ENCODE data around the gene PTCHD1. TPM values are rescaled to one million over a fixed set of nuclear protein-coding genes. Genes with fewer than 3 reads are reported as not detected.

The PTCHD1 gene
- total and polyA plus RNA-seq, 10 of the 15 experiments (the other 5 are each of a cell fraction or from before 2014, with no cell fraction given) = not detected

DNA sequence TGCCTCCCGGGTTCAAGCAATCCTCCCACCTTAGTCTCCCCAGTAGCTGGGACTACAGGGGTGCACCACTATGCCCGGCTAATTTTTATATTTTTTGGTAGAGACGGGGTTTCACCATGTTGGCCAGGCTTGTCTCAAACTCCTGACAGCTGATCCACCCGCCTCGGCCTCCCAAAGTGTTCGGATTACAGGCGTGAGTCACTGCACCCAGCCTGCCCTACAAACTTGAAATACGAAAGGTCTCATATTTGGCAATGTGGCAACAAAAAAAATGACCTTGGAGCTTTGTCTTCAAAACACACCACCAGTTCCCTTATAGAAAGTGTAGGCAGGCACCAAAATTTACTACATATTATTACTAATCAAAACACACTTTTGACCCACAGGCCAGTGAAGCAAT is 22.9 kb upstream of the PTCHD1 start:
- WGBS (ENCODE audit: insufficient coverage, insufficient replicate concordance, low lambda C conversion rate, missing lambda C conversion rate) = 17% methylated on average over 8 of the region's 8 CpGs

More for the DNA sequence above, 22.9 kb upstream of the PTCHD1 start:
- H4K20me1 ChIP-seq (ENCODE audit: control insufficient read depth, insufficient read depth) = no peaks in the 10 kb centered on the region
- no peaks in the 10 kb centered on the region for H3K79me2 ChIP-seq (ENCODE audit: control insufficient read depth, insufficient read depth, low read length)
- in situ Hi-C loops (cut with MboI) = no loop called here
- no peaks in the 10 kb centered on the region for H3K4me1 ChIP-seq (ENCODE audit: control insufficient read depth, insufficient read depth, low read length)
- FAIRE-seq (no peak), DNase-seq (ENCODE audit: low read depth, low spot score) (no peak), ATAC-seq (no peak)
- ChIA-PET POLR2A (no interaction called here), RAD21 (ENCODE audit: unreplicated experiment) (no interaction called here), SMC1A (ENCODE audit: uncharacterized antibody, unreplicated experiment) (interaction anchor here (1.4 kb wide), 1 partner anchor 9 kb away, joined by 3 read pairs; no protein-coding TSS in a partner anchor), CTCF (interaction anchor here (1.2 kb wide), 1 partner anchor 8 kb away, joined by 4 read pairs; no protein-coding TSS in a partner anchor)
- no TSS peak for BruUV-seq (replicated peaks)
- H3K4me3 ChIP-seq = no peak overlapping the region
- no peak overlapping the region for H3K27ac ChIP-seq (ENCODE audit: control insufficient read depth, insufficient read depth)
- H3K9me3 ChIP-seq (replicated peaks; ENCODE audit: control insufficient read depth, insufficient read depth, low read length) = no peaks in the 10 kb centered on the region
- peaks cover 0 to 2% of the 10 kb centered on the region in 2 experiments; a peak in 1 of 4 replicates for H3K27me3 ChIP-seq (replicated peaks in 1 of 2; ENCODE audit: control insufficient read depth in 2 of 2, insufficient read depth in 2 of 2, low read length in 1 of 2)
- H2AFZ ChIP-seq (ENCODE audit: control insufficient read depth, low read depth, low read length) = no peak overlapping the region
- intact Hi-C loops (cut with micrococcal nuclease; ENCODE audit: unreplicated experiment) = loop anchor here (10.0 kb wide), 1 partner anchor 243 kb away; no protein-coding TSS in a partner anchor
- H3K9ac ChIP-seq (ENCODE audit: control insufficient read depth, insufficient read depth, low read length) = no peak overlapping the region
- no peaks in the 10 kb centered on the region for H3K36me3 ChIP-seq (ENCODE audit: control insufficient read depth in 2 of 2, insufficient read depth in 2 of 2, low read length in 1 of 2)
- TF ChIP-seq SREBF1 (IDR thresholded peaks at IDR 0.05; ENCODE audit: low read length) (no peak), SUPT20H (IDR thresholded peaks at IDR 0.05; ENCODE audit: borderline replicate concordance, control insufficient read depth, low read depth, low read length) (no peak), GABPA (IDR thresholded peaks at IDR 0.05; ENCODE audit: low read depth) (no peak), RAD21 (IDR thresholded peaks at IDR 0.05; ENCODE audit: insufficient read depth, low read depth, low read length) (no peak), SMARCA5 (IDR thresholded peaks at IDR 0.05) (no peak), EZH2 (IDR thresholded peaks at IDR 0.05; ENCODE audit: borderline replicate concordance, control insufficient read depth, low read depth, low read length) (no peak), FOS (IDR thresholded peaks at IDR 0.05; ENCODE audit: borderline replicate concordance, extremely low read depth, insufficient read length) (no peak), NFIC (IDR thresholded peaks at IDR 0.05; ENCODE audit: low read depth, low read length) (no peak), PAX5 (IDR thresholded peaks at IDR 0.05; ENCODE audit: borderline replicate concordance, low read depth, low read length) (no peak), TAF1 (IDR thresholded peaks at IDR 0.05; ENCODE audit: borderline replicate concordance, low read depth, low read length) (no peak), NRF1 (conservative IDR thresholded peaks at IDR 0.05; ENCODE audit: low read depth, low read length) (no peak), SMC3 (IDR thresholded peaks at IDR 0.05; ENCODE audit: borderline replicate concordance, low read length) (no peak), POLR2AphosphoS5 (IDR thresholded peaks at IDR 0.05; ENCODE audit: low read length) (no peak)
- TF ChIP-seq, protein P1, sequence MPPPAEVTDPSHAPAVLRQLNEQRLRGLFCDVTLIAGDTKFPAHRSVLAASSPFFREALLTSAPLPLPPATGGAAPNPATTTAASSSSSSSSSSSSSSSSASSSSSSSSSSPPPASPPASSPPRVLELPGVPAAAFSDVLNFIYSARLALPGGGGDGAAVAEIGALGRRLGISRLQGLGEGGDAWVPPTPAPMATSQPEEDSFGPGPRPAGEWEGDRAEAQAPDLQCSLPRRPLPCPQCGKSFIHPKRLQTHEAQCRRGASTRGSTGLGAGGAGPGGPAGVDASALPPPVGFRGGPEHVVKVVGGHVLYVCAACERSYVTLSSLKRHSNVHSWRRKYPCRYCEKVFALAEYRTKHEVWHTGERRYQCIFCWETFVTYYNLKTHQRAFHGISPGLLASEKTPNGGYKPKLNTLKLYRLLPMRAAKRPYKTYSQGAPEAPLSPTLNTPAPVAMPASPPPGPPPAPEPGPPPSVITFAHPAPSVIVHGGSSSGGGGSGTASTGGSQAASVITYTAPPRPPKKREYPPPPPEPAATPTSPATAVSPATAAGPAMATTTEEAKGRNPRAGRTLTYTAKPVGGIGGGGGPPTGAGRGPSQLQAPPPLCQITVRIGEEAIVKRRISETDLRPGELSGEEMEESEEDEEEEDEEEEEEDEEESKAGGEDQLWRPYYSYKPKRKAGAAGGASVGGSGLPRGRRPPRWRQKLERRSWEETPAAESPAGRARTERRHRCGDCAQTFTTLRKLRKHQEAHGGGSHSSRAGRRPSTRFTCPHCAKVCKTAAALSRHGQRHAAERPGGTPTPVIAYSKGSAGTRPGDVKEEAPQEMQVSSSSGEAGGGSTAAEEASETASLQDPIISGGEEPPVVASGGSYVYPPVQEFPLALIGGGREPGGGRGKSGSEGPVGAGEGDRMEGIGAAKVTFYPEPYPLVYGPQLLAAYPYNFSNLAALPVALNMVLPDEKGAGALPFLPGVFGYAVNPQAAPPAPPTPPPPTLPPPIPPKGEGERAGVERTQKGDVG (CRISPR knock-in tag; IDR thresholded peaks at IDR 0.05) = no peak
- TF ChIP-seq, protein P2, sequence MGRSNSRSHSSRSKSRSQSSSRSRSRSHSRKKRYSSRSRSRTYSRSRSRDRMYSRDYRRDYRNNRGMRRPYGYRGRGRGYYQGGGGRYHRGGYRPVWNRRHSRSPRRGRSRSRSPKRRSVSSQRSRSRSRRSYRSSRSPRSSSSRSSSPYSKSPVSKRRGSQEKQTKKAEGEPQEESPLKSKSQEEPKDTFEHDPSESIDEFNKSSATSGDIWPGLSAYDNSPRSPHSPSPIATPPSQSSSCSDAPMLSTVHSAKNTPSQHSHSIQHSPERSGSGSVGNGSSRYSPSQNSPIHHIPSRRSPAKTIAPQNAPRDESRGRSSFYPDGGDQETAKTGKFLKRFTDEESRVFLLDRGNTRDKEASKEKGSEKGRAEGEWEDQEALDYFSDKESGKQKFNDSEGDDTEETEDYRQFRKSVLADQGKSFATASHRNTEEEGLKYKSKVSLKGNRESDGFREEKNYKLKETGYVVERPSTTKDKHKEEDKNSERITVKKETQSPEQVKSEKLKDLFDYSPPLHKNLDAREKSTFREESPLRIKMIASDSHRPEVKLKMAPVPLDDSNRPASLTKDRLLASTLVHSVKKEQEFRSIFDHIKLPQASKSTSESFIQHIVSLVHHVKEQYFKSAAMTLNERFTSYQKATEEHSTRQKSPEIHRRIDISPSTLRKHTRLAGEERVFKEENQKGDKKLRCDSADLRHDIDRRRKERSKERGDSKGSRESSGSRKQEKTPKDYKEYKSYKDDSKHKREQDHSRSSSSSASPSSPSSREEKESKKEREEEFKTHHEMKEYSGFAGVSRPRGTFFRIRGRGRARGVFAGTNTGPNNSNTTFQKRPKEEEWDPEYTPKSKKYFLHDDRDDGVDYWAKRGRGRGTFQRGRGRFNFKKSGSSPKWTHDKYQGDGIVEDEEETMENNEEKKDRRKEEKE (IDR thresholded peaks at IDR 0.05) = no peak
- H3K4me2 ChIP-seq (ENCODE audit: control insufficient read depth, insufficient read depth) = no peak overlapping the region

Measured in GM12878 (cell line).